IMR-90 (cell line): Measurements from ENCODE around the gene IPO13. TPM values are rescaled to one million over a fixed set of nuclear protein-coding genes. Genes with fewer than 3 reads are reported as not detected.

Experiments
- ATAC-seq: fragments of 200-7000 bp; cut with Tn5 transposase; 2 replicates; pipeline ENCODE4 v1.9.1; 2020; ENCODE audit warnings: low read depth, mild to moderate bottlenecking, moderate library complexity
- BruUV-seq: library from RNA; stranded (reverse); fragments of 400-500 nt; replicated peaks from 2 replicates; lab custom pipeline; 2021; lab: Mats Ljungman, UMichigan
- CTCF ChIA-PET: fragments of 300-600 bp; formaldehyde crosslinking; extraction: SDS; loops from one replicate; lab custom pipeline; 2021; ENCODE audit warnings: antibody characterized with exemption; lab: Yijun Ruan, JAX
- POLR2A ChIA-PET: fragments of 300-600 bp; sonication (Branson Sonifier 250); formaldehyde crosslinking; loops from one replicate; lab custom pipeline; 2022; ENCODE audit warnings: antibody characterized with exemption; ENCODE audit not compliant: unreplicated experiment; lab: Charles Lee
- DNase-seq: peaks from one replicate; pipeline ENCODE4 v3.0.0; 2013
- H2AFZ ChIP-seq: replicated peaks from 2 replicates; pipeline ENCODE3; 2013; ENCODE audit warnings: low read length, mild to moderate bottlenecking; ENCODE audit not compliant: poor library complexity
- H2AK5ac ChIP-seq: 2 replicates; pipeline ENCODE4 v1.6.1; 2013; ENCODE audit warnings: low read depth, low read length, inconsistent platforms
- H2AK9ac ChIP-seq: replicated peaks from 2 replicates; pipeline ENCODE3; 2013; ENCODE audit warnings: mild to moderate bottlenecking, low read depth, low read length, moderate library complexity; ENCODE audit not compliant: poor library complexity
- H2BK120ac ChIP-seq: 2 replicates; pipeline ENCODE4 v1.6.1; 2013; ENCODE audit warnings: low read depth, low read length, inconsistent platforms
- H2BK15ac ChIP-seq: 3 replicates; pipeline ENCODE4 v1.6.1; 2013; ENCODE audit warnings: low read depth, low read length, inconsistent platforms
- H2BK20ac ChIP-seq: 2 replicates; pipeline ENCODE4 v1.6.1; 2013; ENCODE audit warnings: low read depth, mild to moderate bottlenecking, inconsistent platforms, low read length, moderate library complexity
- H2BK5ac ChIP-seq: 2 replicates; pipeline ENCODE4 v1.6.1; 2013; ENCODE audit warnings: mild to moderate bottlenecking, low read depth, low read length, inconsistent platforms; ENCODE audit not compliant: poor library complexity, severe bottlenecking
- H3K14ac ChIP-seq: replicated peaks from 2 replicates; pipeline ENCODE4 v1.6.1; 2013; ENCODE audit warnings: low read depth, low read length, inconsistent platforms
- H3K18ac ChIP-seq: 2 replicates; pipeline ENCODE4 v1.6.1; 2013; ENCODE audit warnings: low read depth, low read length, control low read depth
- H3K23ac ChIP-seq: 2 replicates; pipeline ENCODE4 v1.6.1; 2013; ENCODE audit warnings: low read depth, low read length, inconsistent platforms
- H3K27ac ChIP-seq: 2 replicates; pipeline ENCODE4 v1.5.1; 2013; ENCODE audit warnings: mild to moderate bottlenecking, control low read depth, low read length; ENCODE audit not compliant: insufficient read depth
- H3K27me3 ChIP-seq: 2 replicates; pipeline ENCODE4 v1.6.1; 2013; ENCODE audit warnings: low read length; ENCODE audit not compliant: control insufficient read depth, insufficient read depth
- H3K36me3 ChIP-seq: 2 replicates; pipeline ENCODE4 v1.6.1; 2013; ENCODE audit warnings: low read length, mixed read lengths; ENCODE audit not compliant: control insufficient read depth, insufficient read depth
- H3K4ac ChIP-seq: 2 replicates; pipeline ENCODE4 v1.6.1; 2013; ENCODE audit warnings: low read depth, low read length, inconsistent platforms
- H3K4me1 ChIP-seq: 2 replicates; pipeline ENCODE4 v1.6.1; 2013; ENCODE audit warnings: low read length, mixed read lengths; ENCODE audit not compliant: control insufficient read depth, insufficient read depth
- H3K4me2 ChIP-seq: 2 replicates; pipeline ENCODE4 v1.6.1; 2013; ENCODE audit warnings: low read depth, mild to moderate bottlenecking, control low read depth, low read length, moderate library complexity
- H3K4me3 ChIP-seq: 2 replicates; pipeline ENCODE4 v1.5.1; 2013; ENCODE audit warnings: low read depth, mild to moderate bottlenecking, control low read depth, low read length, moderate library complexity; ENCODE audit not compliant: insufficient read depth
- H3K56ac ChIP-seq: 2 replicates; pipeline ENCODE4 v1.6.1; 2013; ENCODE audit warnings: low read length, inconsistent platforms; ENCODE audit not compliant: insufficient read depth; ENCODE audit errors: extremely low read depth
- H3K79me1 ChIP-seq, 2 experiments: 2 replicates each; pipeline ENCODE4 v1.6.1; 2013; ENCODE audit warnings: low read length in 2 of 2, inconsistent platforms in 1 of 2, low read depth in 1 of 2
- H3K9ac ChIP-seq: 2 replicates; pipeline ENCODE4 v1.6.1; 2013; ENCODE audit warnings: low read depth, low read length, control low read depth
- H3K9me1 ChIP-seq: 2 replicates; pipeline ENCODE4 v1.6.1; 2013; ENCODE audit warnings: low read length, inconsistent platforms; ENCODE audit not compliant: insufficient read depth
- H3K9me3 ChIP-seq: 2 replicates; pipeline ENCODE4 v1.6.1; 2013; ENCODE audit warnings: low read length; ENCODE audit not compliant: control insufficient read depth, insufficient read depth
- H4K20me1 ChIP-seq: 2 replicates; pipeline ENCODE4 v1.6.1; 2013; ENCODE audit warnings: low read length, inconsistent platforms; ENCODE audit not compliant: insufficient read depth
- H4K5ac ChIP-seq: 2 replicates; pipeline ENCODE4 v1.6.1; 2013; ENCODE audit warnings: mild to moderate bottlenecking, low read depth, low read length, control low read depth
- H4K8ac ChIP-seq, 2 experiments: 2 replicates each; pipeline ENCODE4 v1.6.1; 2013; ENCODE audit warnings: low read depth in 2 of 2, low read length in 2 of 2, control low read depth in 1 of 2, inconsistent platforms in 1 of 2
- H4K91ac ChIP-seq: 2 replicates; pipeline ENCODE4 v1.6.1; 2013; ENCODE audit warnings: low read depth, low read length, inconsistent platforms; ENCODE audit not compliant: insufficient read depth
- BHLHE40 ChIP-seq: fragments of 150-350 bp; IDR thresholded peaks from 2 replicates; pipeline ENCODE4 v1.6.1; 2016; ENCODE audit warnings: mild to moderate bottlenecking, low read depth, low read length
- CEBPB ChIP-seq: IDR thresholded peaks from 2 replicates; pipeline ENCODE4 v1.6.1; 2012; ENCODE audit warnings: low read depth, low read length, improper control_type of control experiment
- CHD1 ChIP-seq: IDR thresholded peaks from 2 replicates; pipeline ENCODE4 v1.6.1; 2012; ENCODE audit warnings: low read depth, low read length, improper control_type of control experiment
- FOS ChIP-seq: fragments of 150-350 bp; IDR thresholded peaks from 2 replicates; pipeline ENCODE4 v1.6.1; 2016; ENCODE audit warnings: low read depth, low read length
- MAFK ChIP-seq: IDR thresholded peaks from 2 replicates; pipeline ENCODE4 v1.6.1; 2012; ENCODE audit warnings: low read depth, low read length, improper control_type of control experiment
- MAZ ChIP-seq: IDR thresholded peaks from 2 replicates; pipeline ENCODE4 v1.6.1; 2012; ENCODE audit warnings: low read depth, mild to moderate bottlenecking, low read length, improper control_type of control experiment, moderate library complexity, borderline replicate concordance
- MXI1 ChIP-seq: IDR thresholded peaks from 2 replicates; pipeline ENCODE4 v1.6.1; 2012; ENCODE audit warnings: low read depth, mild to moderate bottlenecking, low read length, moderate library complexity, borderline replicate concordance
- NFE2L2 ChIP-seq: fragments of 150-350 bp; IDR thresholded peaks from 2 replicates; pipeline ENCODE4 v1.6.1; 2016; ENCODE audit warnings: low read depth, mild to moderate bottlenecking, low read length
- POLR2A ChIP-seq: IDR thresholded peaks from 2 replicates; pipeline ENCODE4 v1.6.1; 2012; ENCODE audit warnings: mild to moderate bottlenecking, low read depth, low read length
- RAD21 ChIP-seq: IDR thresholded peaks from 2 replicates; pipeline ENCODE4 v1.6.1; 2012; ENCODE audit warnings: low read length, improper control_type of control experiment
- RCOR1 ChIP-seq: IDR thresholded peaks from 2 replicates; pipeline ENCODE4 v1.6.1; 2012; ENCODE audit warnings: mild to moderate bottlenecking, low read length, improper control_type of control experiment; ENCODE audit not compliant: insufficient replicate concordance
- RFX5 ChIP-seq: IDR thresholded peaks from 2 replicates; pipeline ENCODE4 v1.8.0; 2012; ENCODE audit warnings: low read depth, mild to moderate bottlenecking, low read length, moderate library complexity
- SMC3 ChIP-seq: fragments of 150-350 bp; IDR thresholded peaks from 2 replicates; pipeline ENCODE4 v1.6.1; 2016; ENCODE audit warnings: low read depth, mild to moderate bottlenecking, antibody characterized with exemption, low read length, moderate library complexity
- WGBS, 2 experiments: methylation state at CpG; one replicate each; pipeline versions ENCODE4 v1.1.5 to v1.1.7; 2013; ENCODE audit warnings: missing lambda C conversion rate in 2 of 2; ENCODE audit not compliant: insufficient read length in 1 of 2; ENCODE audit errors: extremely low coverage in 2 of 2; 5-methylcytosine and 5-hydroxymethylcytosine counted together
- dilution Hi-C: fragments of 300-500 bp; cut with HindIII; formaldehyde crosslinking; loops from one replicate; pipeline ENCODE4 v1.14.3; 2018; ENCODE audit warnings: low sequenced_read_pairs; ENCODE audit not compliant: unreplicated experiment
- in situ Hi-C: fragments of 300-500 bp; cut with MboI; formaldehyde crosslinking; loops from 3 replicates; pipeline ENCODE4 v1.14.3; 2019; ENCODE audit warnings: low sequenced_read_pairs, inconsistent platforms, mixed read lengths
- intact Hi-C: fragments of 100-400 bp; cut with micrococcal nuclease; formaldehyde crosslinking; loops from 2 replicates; pipeline ENCODE4 v1.10.0; 2022
- polyA plus RNA-seq, 3 experiments: library from polyadenylated mRNA; depleted of rRNA; stranded (reverse); fragments of >200 nt; gene quantifications; 2 replicates each; pipeline ENCODE4 v1.2.3, GENCODE V29; 2012; ENCODE audit warnings: low replicate concordance in 1 of 3
- total RNA-seq: library from RNA; depleted of rRNA; stranded (reverse); fragments of >200 nt; gene quantifications from 2 replicates; pipeline ENCODE4 v1.2.3, GENCODE V29; 2012
- TF ChIP-seq, protein P1 (sequence below): conservative IDR thresholded peaks from 2 replicates; pipeline ENCODE4 v1.5.1; 2012; ENCODE audit warnings: mild to moderate bottlenecking, low read depth, low read length, improper control_type of control experiment
- TF ChIP-seq, protein P2 (sequence below): fragments of 150-350 bp; IDR thresholded peaks from 2 replicates; pipeline ENCODE4 v1.6.1; 2016; ENCODE audit warnings: low read depth, mild to moderate bottlenecking, low read length, moderate library complexity, borderline replicate concordance
- TF ChIP-seq, protein P3 (sequence below): fragments of 150-350 bp; IDR thresholded peaks from 2 replicates; pipeline ENCODE4 v1.6.1; 2017; ENCODE audit warnings: mild to moderate bottlenecking, antibody characterized with exemption, low read length, low read depth

IPO13 gene
- total and polyA plus RNA-seq, 2 of the 4 experiments (the other 2 are of a cell fraction), result 15.2 to 18.7 TPM

DNA sequence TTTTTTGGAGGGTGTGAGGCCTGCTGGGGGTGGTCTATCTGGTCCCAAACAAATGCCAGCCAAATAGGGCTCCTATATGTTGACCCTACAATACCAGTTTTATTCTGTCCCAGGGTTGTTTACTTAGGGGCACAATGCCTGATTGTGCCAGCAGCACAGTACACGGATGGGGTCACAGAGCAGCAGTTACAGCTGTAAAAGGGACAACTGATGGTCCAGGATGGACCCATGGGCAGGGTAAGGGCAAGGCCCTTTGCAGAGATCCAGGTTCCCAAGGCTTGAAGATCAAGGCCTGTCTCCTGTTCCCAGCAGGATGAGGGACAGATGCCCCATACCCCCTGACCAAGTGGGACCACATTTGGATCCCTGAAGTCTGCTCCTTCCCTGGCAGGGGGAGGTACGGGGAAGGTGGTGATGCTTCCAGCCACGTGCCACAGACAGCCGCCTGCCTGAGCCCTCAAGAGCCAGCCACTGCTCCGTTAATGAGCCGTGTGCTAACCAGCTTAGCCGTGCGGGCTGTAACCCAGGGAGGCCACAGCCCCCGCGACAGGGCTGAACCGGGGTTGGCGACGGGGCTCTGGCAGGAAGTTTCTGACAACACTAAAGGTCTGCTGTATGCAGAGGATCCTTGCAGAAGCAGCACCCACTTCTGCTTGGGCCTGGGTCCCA is 66.3 kb downstream of the IPO13 start:
- H3K79me1 ChIP-seq, result no peaks in the 10 kb centered on the region
- H3K56ac ChIP-seq, result no peak overlapping the region
- H3K9ac ChIP-seq, result no peak overlapping the region
- H4K91ac ChIP-seq, result no peak overlapping the region
- ChIA-PET POLR2A (no interaction called here), CTCF (no interaction called here)
- no peaks in the 10 kb centered on the region for H3K9me1 ChIP-seq
- DNase-seq (no peak), ATAC-seq (no peak)
- H3K9me3 ChIP-seq, result no peaks in the 10 kb centered on the region
- peaks cover 8% of the 10 kb centered on the region; the same call in 1 of the 2 replicates for H3K36me3 ChIP-seq
- no peaks in the 10 kb centered on the region for H3K27me3 ChIP-seq
- no peak overlapping the region for H2BK5ac ChIP-seq
- H2AK5ac ChIP-seq, result no peak overlapping the region
- dilution Hi-C loops, result no loop called here
- intact Hi-C loops, result no loop called here
- WGBS, 2 experiments, result 72% methylated on average over 7 of the region's 13 CpGs; no CpG with 5 or more reads in 1 of the 2 experiments
- no TSS peak for BruUV-seq
- no peak overlapping the region for H3K14ac ChIP-seq
- H2AFZ ChIP-seq, result peak overlapping the region; percentile 70
- no peak overlapping the region for H3K27ac ChIP-seq
- no peak overlapping the region for H4K8ac ChIP-seq
- no peaks in the 10 kb centered on the region for H4K20me1 ChIP-seq
- no peak overlapping the region for H3K4me3 ChIP-seq
- TF ChIP-seq RAD21, result no peak
- TF ChIP-seq FOS, result no peak
- no peak for TF ChIP-seq RFX5
- no peak for TF ChIP-seq SMC3
- no peak for TF ChIP-seq NFE2L2
- no peak for TF ChIP-seq CHD1
- TF ChIP-seq, protein P1, sequence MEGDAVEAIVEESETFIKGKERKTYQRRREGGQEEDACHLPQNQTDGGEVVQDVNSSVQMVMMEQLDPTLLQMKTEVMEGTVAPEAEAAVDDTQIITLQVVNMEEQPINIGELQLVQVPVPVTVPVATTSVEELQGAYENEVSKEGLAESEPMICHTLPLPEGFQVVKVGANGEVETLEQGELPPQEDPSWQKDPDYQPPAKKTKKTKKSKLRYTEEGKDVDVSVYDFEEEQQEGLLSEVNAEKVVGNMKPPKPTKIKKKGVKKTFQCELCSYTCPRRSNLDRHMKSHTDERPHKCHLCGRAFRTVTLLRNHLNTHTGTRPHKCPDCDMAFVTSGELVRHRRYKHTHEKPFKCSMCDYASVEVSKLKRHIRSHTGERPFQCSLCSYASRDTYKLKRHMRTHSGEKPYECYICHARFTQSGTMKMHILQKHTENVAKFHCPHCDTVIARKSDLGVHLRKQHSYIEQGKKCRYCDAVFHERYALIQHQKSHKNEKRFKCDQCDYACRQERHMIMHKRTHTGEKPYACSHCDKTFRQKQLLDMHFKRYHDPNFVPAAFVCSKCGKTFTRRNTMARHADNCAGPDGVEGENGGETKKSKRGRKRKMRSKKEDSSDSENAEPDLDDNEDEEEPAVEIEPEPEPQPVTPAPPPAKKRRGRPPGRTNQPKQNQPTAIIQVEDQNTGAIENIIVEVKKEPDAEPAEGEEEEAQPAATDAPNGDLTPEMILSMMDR, result no peak
- TF ChIP-seq CEBPB, result no peak
- TF ChIP-seq, protein P2, sequence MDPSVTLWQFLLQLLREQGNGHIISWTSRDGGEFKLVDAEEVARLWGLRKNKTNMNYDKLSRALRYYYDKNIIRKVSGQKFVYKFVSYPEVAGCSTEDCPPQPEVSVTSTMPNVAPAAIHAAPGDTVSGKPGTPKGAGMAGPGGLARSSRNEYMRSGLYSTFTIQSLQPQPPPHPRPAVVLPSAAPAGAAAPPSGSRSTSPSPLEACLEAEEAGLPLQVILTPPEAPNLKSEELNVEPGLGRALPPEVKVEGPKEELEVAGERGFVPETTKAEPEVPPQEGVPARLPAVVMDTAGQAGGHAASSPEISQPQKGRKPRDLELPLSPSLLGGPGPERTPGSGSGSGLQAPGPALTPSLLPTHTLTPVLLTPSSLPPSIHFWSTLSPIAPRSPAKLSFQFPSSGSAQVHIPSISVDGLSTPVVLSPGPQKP, result no peak
- TF ChIP-seq, protein P3, sequence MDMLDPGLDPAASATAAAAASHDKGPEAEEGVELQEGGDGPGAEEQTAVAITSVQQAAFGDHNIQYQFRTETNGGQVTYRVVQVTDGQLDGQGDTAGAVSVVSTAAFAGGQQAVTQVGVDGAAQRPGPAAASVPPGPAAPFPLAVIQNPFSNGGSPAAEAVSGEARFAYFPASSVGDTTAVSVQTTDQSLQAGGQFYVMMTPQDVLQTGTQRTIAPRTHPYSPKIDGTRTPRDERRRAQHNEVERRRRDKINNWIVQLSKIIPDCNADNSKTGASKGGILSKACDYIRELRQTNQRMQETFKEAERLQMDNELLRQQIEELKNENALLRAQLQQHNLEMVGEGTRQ, result no peak
- TF ChIP-seq BHLHE40, result no peak
- TF ChIP-seq MAZ, result no peak
- TF ChIP-seq MXI1, result no peak
- no peak for TF ChIP-seq MAFK
- TF ChIP-seq RCOR1, result no peak
- TF ChIP-seq POLR2A, result no peak
- no peak overlapping the region for H3K4me2 ChIP-seq
- no peak overlapping the region for H2BK20ac ChIP-seq
- H2BK15ac ChIP-seq, result no peak overlapping the region
- H4K5ac ChIP-seq, result no peak overlapping the region
- no peak overlapping the region for H2AK9ac ChIP-seq
- in situ Hi-C loops, result loop anchor here (10.0 kb wide), 1 partner anchor 572 kb away; no protein-coding TSS in a partner anchor
- H3K4me1 ChIP-seq, result no peaks in the 10 kb centered on the region
- no peak overlapping the region for H3K18ac ChIP-seq
- no peak overlapping the region for H2BK120ac ChIP-seq
- no peak overlapping the region for H3K4ac ChIP-seq
- no peak overlapping the region for H3K23ac ChIP-seq
